Esophagus (tissue), 2 donors: Measurements from ENCODE around the gene TNXB. TPM values are rescaled to one million over a fixed set of nuclear protein-coding genes. Genes with fewer than 3 reads are reported as not detected.
"Not testable (repeated sequence)": the region's sequence is repeated elsewhere in the genome, so short reads cannot be mapped to it uniquely, and the experiment has no call there.

ENCODE experiments used
- H3K27ac ChIP-seq, 2 donors: one replicate each; pipeline ENCODE4 v1.5.1; 2013; ENCODE audit warnings: low read depth in 2 of 2, mild to moderate bottlenecking in 2 of 2, inconsistent platforms in 1 of 2, low read length in 1 of 2, moderate library complexity in 1 of 2
- H3K27me3 ChIP-seq, 2 donors: one replicate each; pipeline ENCODE4 v1.6.1; 2013; ENCODE audit warnings: low read length in 2 of 2, control low read depth in 1 of 2, mild to moderate bottlenecking in 1 of 2; ENCODE audit not compliant: insufficient read depth in 2 of 2, control insufficient read depth in 1 of 2
- H3K36me3 ChIP-seq, 2 donors: one replicate each; pipeline ENCODE4 v1.6.1; 2013; ENCODE audit warnings: low read length in 1 of 2; ENCODE audit not compliant: control insufficient read depth in 2 of 2, insufficient read depth in 2 of 2
- H3K4me1 ChIP-seq, 2 donors: one replicate each; pipeline ENCODE4 v1.6.1; 2013; ENCODE audit warnings: low read length in 1 of 2; ENCODE audit not compliant: control insufficient read depth in 2 of 2, insufficient read depth in 2 of 2
- H3K4me3 ChIP-seq, 2 donors: one replicate each; pipeline ENCODE4 v1.5.1; 2013; ENCODE audit warnings: low read length in 2 of 2, mild to moderate bottlenecking in 2 of 2, low read depth in 1 of 2, moderate library complexity in 1 of 2
- H3K9me3 ChIP-seq, 2 donors: one replicate each; pipeline ENCODE4 v1.6.1; 2013; ENCODE audit warnings: mild to moderate bottlenecking in 2 of 2, low read depth in 1 of 2, low read length in 1 of 2, moderate library complexity in 1 of 2; ENCODE audit not compliant: control insufficient read depth in 2 of 2, insufficient read depth in 1 of 2
- WGBS, 2 donors: extraction: QIAGEN DNeasy Blood & Tissue Kit; methylation state at CpG; one replicate each; pipeline ENCODE4 v1.1.7; 2013; 5-methylcytosine and 5-hydroxymethylcytosine counted together
- polyA plus RNA-seq, 2 donors: library from polyadenylated mRNA; stranded (reverse); fragments of 200-250 nt; gene quantifications; one replicate each; pipeline ENCODE4 v1.2.3, GENCODE V29; 2013
- donor health status: healthy with polysubstance abuse.
- donor health status: Bipolar disorder and iron deficiency.

The TNXB gene
- polyA plus RNA-seq, 2 donors: 14.8 to 15.5 TPM

DNA sequence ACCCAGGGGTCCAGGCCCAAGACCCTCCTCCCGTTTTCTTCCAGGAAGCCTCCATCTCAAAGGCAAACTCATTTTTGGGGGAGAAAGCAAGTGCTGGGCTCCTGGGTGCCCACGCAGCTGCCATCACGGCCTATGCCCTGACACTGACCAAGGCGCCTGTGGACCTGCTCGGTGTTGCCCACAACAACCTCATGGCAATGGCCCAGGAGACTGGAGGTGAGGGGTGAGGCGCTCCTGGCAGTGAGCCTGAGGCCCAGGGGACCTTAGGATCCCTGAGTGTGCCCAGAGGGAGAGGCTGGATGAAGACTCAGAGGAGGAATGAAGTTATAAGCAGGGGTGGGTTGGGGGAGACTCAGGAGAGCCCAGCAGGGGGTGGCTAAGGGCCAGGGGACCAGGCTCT lies 112.8 kb downstream of the TNXB start:
- H3K27ac ChIP-seq, H3K4me3 ChIP-seq, H3K27me3 ChIP-seq, H3K9me3 ChIP-seq, H3K4me1 ChIP-seq, H3K36me3 ChIP-seq: not testable (repeated sequence)
- 92 to 94% methylated on average over 5 to 6 of the region's 6 CpGs for WGBS, 2 donors

DNA sequence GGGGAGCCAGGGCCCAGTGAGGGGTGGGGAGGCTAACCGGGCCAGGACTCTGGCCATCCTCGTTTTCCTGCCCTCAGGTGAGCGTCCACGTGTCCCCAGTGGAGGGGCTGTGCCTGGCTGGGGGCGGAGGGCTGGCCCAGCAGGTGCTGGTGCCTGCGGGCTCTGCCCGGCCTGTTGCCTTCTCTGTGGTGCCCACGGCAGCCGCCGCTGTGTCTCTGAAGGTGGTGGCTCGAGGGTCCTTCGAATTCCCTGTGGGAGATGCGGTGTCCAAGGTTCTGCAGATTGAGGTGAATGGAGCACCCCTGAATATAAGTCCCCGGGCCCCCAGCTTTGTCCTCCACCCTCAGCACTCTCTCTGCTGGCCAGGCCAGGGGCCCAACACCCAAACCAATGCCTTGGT lies 114.7 kb downstream of the TNXB start:
- not testable (repeated sequence) for H3K9me3 ChIP-seq, H3K27ac ChIP-seq, H3K4me1 ChIP-seq, H3K4me3 ChIP-seq, H3K36me3 ChIP-seq, H3K27me3 ChIP-seq
- 97 to 98% methylated on average over 7 to 10 of the region's 14 CpGs for WGBS, 2 donors

Other genes starting within 250 kb of the TNXB start
- 10 to 100 TPM; 13.6 to 14.6 TPM for gene NEU1, start 246.5 kb downstream of the TNXB start, polyA plus RNA-seq
- under 1 TPM; 0.19 to 0.33 TPM for gene SLC44A4, start 230.3 kb downstream of the TNXB start, polyA plus RNA-seq
- gene EHMT2, start 211.6 kb downstream of the TNXB start, polyA plus RNA-seq: 10 to 100 TPM; 27.2 to 39.6 TPM
- gene ZBTB12, start 207.3 kb downstream of the TNXB start, polyA plus RNA-seq: 1 to 10 TPM; 2.4 to 3.6 TPM
- 1 to 10 TPM; 1.2 to 1.3 TPM for gene C2, start 181.6 kb downstream of the TNXB start, polyA plus RNA-seq
- gene CFB, start 163.2 kb downstream of the TNXB start, polyA plus RNA-seq: 10 to 100 TPM; 15.9 to 19.6 TPM
- 10 to 100 TPM; 30.2 to 49.3 TPM for gene NELFE, start 150.4 kb downstream of the TNXB start, polyA plus RNA-seq
- 10 to 100 TPM; 39.1 to 58.0 TPM for gene SKIC2, start 150.2 kb downstream of the TNXB start, polyA plus RNA-seq
- 10 to 100 TPM; 11.8 to 16.5 TPM for gene DXO, start 137.2 kb downstream of the TNXB start, polyA plus RNA-seq
- 10 to 100 TPM in 1 of 2 donors, 1 to 10 TPM in 1; 6.9 to 13.1 TPM for gene C4A, start 127.3 kb downstream of the TNXB start, polyA plus RNA-seq
- 10 to 100 TPM in 1 of 2 donors, 1 to 10 TPM in 1; 5.3 to 15.0 TPM for gene C4B, start 94.5 kb downstream of the TNXB start, polyA plus RNA-seq
- under 1 TPM; 0.43 to 0.47 TPM for gene CYP21A2, start 70.9 kb downstream of the TNXB start, polyA plus RNA-seq
- 10 to 100 TPM; 47.5 to 60.2 TPM for gene ATF6B, start 18.9 kb upstream of the TNXB start, polyA plus RNA-seq
- 10 to 100 TPM in 1 of 2 donors, 1 to 10 TPM in 1; 8.1 to 13.7 TPM for gene FKBPL, start 20.9 kb upstream of the TNXB start, polyA plus RNA-seq
- 1 to 10 TPM; 1.8 to 2.3 TPM for gene PRRT1, start 42.6 kb upstream of the TNXB start, polyA plus RNA-seq
- gene PPT2, start 44.8 kb upstream of the TNXB start, polyA plus RNA-seq: 10 to 100 TPM; 20.7 to 21.6 TPM
- gene EGFL8, start 55.3 kb upstream of the TNXB start, polyA plus RNA-seq: 10 to 100 TPM; 18.5 to 27.7 TPM
- 10 to 100 TPM; 15.3 to 18.3 TPM for gene AGPAT1, start 66.7 kb upstream of the TNXB start, polyA plus RNA-seq
- 10 to 100 TPM; 36.3 to 44.9 TPM for gene RNF5, start 69.1 kb upstream of the TNXB start, polyA plus RNA-seq
- gene AGER, start 74.9 kb upstream of the TNXB start, polyA plus RNA-seq: 1 to 10 TPM; 3.5 to 8.3 TPM
- 10 to 100 TPM; 29.4 to 49.8 TPM for gene PBX2, start 80.9 kb upstream of the TNXB start, polyA plus RNA-seq
- 1 to 10 TPM; 4.0 to 4.6 TPM for gene GPSM3, start 83.3 kb upstream of the TNXB start, polyA plus RNA-seq
- 10 to 100 TPM in 1 of 2 donors, 1 to 10 TPM in 1; 6.5 to 17.8 TPM for gene NOTCH4, start 114.7 kb upstream of the TNXB start, polyA plus RNA-seq